GM12878 (cell line): ENCODE results near the gene TEX9. TPM values are rescaled to one million over a fixed set of nuclear protein-coding genes. Genes with fewer than 3 reads are reported as not detected.

Experiments
- ATAC-seq: fragments of 200-7000 bp; cut with Tn5 transposase; 3 replicates; pipeline ENCODE4 v1.9.1; 2020; ENCODE audit warnings: mild to moderate bottlenecking, moderate library complexity
- BruUV-seq: library from RNA; stranded (reverse); fragments of 400-500 nt; replicated peaks from 2 replicates; lab custom pipeline; 2021; lab: Mats Ljungman, UMichigan
- CTCF ChIA-PET: fragments of 300-600 bp; sonication (Branson Sonifier 250); formaldehyde crosslinking; extraction: SDS; loops from one replicate; lab custom pipeline; 2021; ENCODE audit warnings: inconsistent platforms; lab: Yijun Ruan, JAX
- POLR2A ChIA-PET: fragments of 350-600 bp; formaldehyde crosslinking; extraction: SDS; loops from one replicate; lab custom pipeline; 2021; ENCODE audit warnings: inconsistent platforms; lab: Charles Lee
- RAD21 ChIA-PET: fragments of 300-600 bp; sonication (Branson Sonifier 250); formaldehyde crosslinking; loops from one replicate; lab custom pipeline; 2023; ENCODE audit warnings: antibody characterized with exemption; ENCODE audit not compliant: unreplicated experiment; lab: Charles Lee
- SMC1A ChIA-PET: fragments of 300-600 bp; sonication (Branson Sonifier 250); formaldehyde crosslinking; loops from one replicate; lab custom pipeline; 2023; ENCODE audit not compliant: unreplicated experiment, uncharacterized antibody; lab: Charles Lee
- DNase-seq: peaks from one replicate; pipeline ENCODE4 v3.0.0-alpha.2; 2011; ENCODE audit warnings: low read depth, low spot score
- FAIRE-seq: peaks from 3 replicates; lab custom pipeline; 2011; peaks lifted over from hg19 to GRCh38; lab: Jason Lieb, UNC
- H2AFZ ChIP-seq: 2 replicates; pipeline ENCODE4 v1.6.0; 2011; ENCODE audit warnings: low read depth, low read length, control low read depth; ENCODE audit not compliant: control insufficient read depth
- H3K27ac ChIP-seq: 2 replicates; pipeline ENCODE4 v1.5.1; 2011; ENCODE audit warnings: control low read depth; ENCODE audit not compliant: control insufficient read depth, insufficient read depth
- H3K27me3 ChIP-seq, 2 experiments: replicated peaks in 1 of 2; 2 replicates each; pipeline versions ENCODE4 v1.6.0 to v1.6.1; 2011; ENCODE audit warnings: low read length in 1 of 2; ENCODE audit not compliant: control insufficient read depth in 2 of 2, insufficient read depth in 2 of 2
- H3K36me3 ChIP-seq, 2 experiments: 2 replicates each; pipeline ENCODE4 v1.5.1; 2011; ENCODE audit warnings: low read length in 1 of 2; ENCODE audit not compliant: control insufficient read depth in 2 of 2, insufficient read depth in 2 of 2
- H3K4me1 ChIP-seq: 2 replicates; pipeline ENCODE4 v1.6.1; 2011; ENCODE audit warnings: mild to moderate bottlenecking, low read length, moderate library complexity, mixed read lengths; ENCODE audit not compliant: control insufficient read depth, insufficient read depth
- H3K4me2 ChIP-seq: 2 replicates; pipeline ENCODE4 v1.6.0; 2011; ENCODE audit warnings: control low read depth; ENCODE audit not compliant: control insufficient read depth, insufficient read depth
- H3K4me3 ChIP-seq: fragments of 200-600 bp; sonication (generic); 2 replicates; pipeline ENCODE4 v1.5.1; 2016
- H3K79me2 ChIP-seq: 2 replicates; pipeline ENCODE4 v1.6.0; 2011; ENCODE audit warnings: low read length; ENCODE audit not compliant: control insufficient read depth, insufficient read depth
- H3K9ac ChIP-seq: 2 replicates; pipeline ENCODE4 v1.8.0; 2011; ENCODE audit warnings: low read length, control low read depth, mixed read lengths; ENCODE audit not compliant: control insufficient read depth, insufficient read depth
- H3K9me3 ChIP-seq: replicated peaks from 3 replicates; pipeline ENCODE4 v1.5.1; 2011; ENCODE audit warnings: mild to moderate bottlenecking, low read length; ENCODE audit not compliant: control insufficient read depth, insufficient read depth
- H4K20me1 ChIP-seq: 2 replicates; pipeline ENCODE4 v1.6.0; 2011; ENCODE audit not compliant: control insufficient read depth, insufficient read depth
- ASH2L ChIP-seq: fragments of 300-600, 200-600 bp; sonication (generic); IDR thresholded peaks from 2 replicates; pipeline ENCODE4 v1.6.1; 2017; ENCODE audit warnings: low read depth, mild to moderate bottlenecking, borderline replicate concordance
- ATF7 ChIP-seq: fragments of 450-650 bp; IDR thresholded peaks from 2 replicates; pipeline ENCODE4 v1.6.1; 2016; ENCODE audit warnings: low read depth, mild to moderate bottlenecking
- CHD1 ChIP-seq: IDR thresholded peaks from 2 replicates; pipeline ENCODE4 v1.6.1; 2012; ENCODE audit warnings: low read depth, low read length, improper control_type of control experiment
- EP300 ChIP-seq, 2 experiments: fragments of 150-350 bp in 1 of 2; IDR thresholded peaks; 2 replicates each; pipeline ENCODE4 v1.6.1; 2011 to 2012; ENCODE audit warnings: low read depth in 2 of 2, low read length in 2 of 2, borderline replicate concordance in 1 of 2, improper control_type of control experiment in 1 of 2, inconsistent platforms in 1 of 2; ENCODE audit not compliant: control insufficient read depth in 1 of 2
- HDAC2 ChIP-seq: fragments of 200-600 bp; sonication (generic); IDR thresholded peaks from 2 replicates; pipeline ENCODE4 v1.6.1; 2017
- HDAC6 ChIP-seq: fragments of 200-600 bp; sonication (generic); IDR thresholded peaks from one replicate; pipeline ENCODE4 v1.8.0; 2017; ENCODE audit warnings: antibody characterized with exemption; ENCODE audit not compliant: unreplicated experiment
- IRF4 ChIP-seq: IDR thresholded peaks from 2 replicates; pipeline ENCODE4 v1.6.1; 2011; ENCODE audit warnings: low read depth, low read length
- MTA2 ChIP-seq: fragments of 450-650 bp; IDR thresholded peaks from 2 replicates; pipeline ENCODE4 v1.6.1; 2016; ENCODE audit warnings: low read depth, mild to moderate bottlenecking, moderate library complexity
- NFXL1 ChIP-seq: fragments of 450-650 bp; IDR thresholded peaks from 2 replicates; pipeline ENCODE4 v1.6.1; 2017; ENCODE audit warnings: antibody characterized with exemption, mild to moderate bottlenecking, borderline replicate concordance
- POLR2A ChIP-seq: IDR thresholded peaks from 2 replicates; pipeline ENCODE4 v1.6.1; 2011; ENCODE audit warnings: low read depth, mild to moderate bottlenecking, low read length
- SPI1 ChIP-seq: IDR thresholded peaks from 2 replicates; pipeline ENCODE4 v1.6.1; 2011; ENCODE audit warnings: low read depth, mild to moderate bottlenecking, low read length, moderate library complexity, borderline replicate concordance; ENCODE audit not compliant: insufficient read depth
- TCF12 ChIP-seq: IDR thresholded peaks from 2 replicates; pipeline ENCODE4 v1.6.1; 2011; ENCODE audit warnings: low read depth, mild to moderate bottlenecking, low read length
- WGBS: methylation state at CpG from one replicate; pipeline ENCODE4 v1.1.6; 2016; ENCODE audit warnings: low lambda C conversion rate; ENCODE audit not compliant: insufficient replicate concordance, insufficient coverage; ENCODE audit errors: missing lambda C conversion rate; 5-methylcytosine and 5-hydroxymethylcytosine counted together
- in situ Hi-C: fragments of 300-500 bp; cut with MboI; formaldehyde crosslinking; loops from 9 replicates; pipeline ENCODE4 v1.14.3; 2018; ENCODE audit warnings: mixed read lengths
- intact Hi-C: fragments of 100-400 bp; cut with micrococcal nuclease; formaldehyde crosslinking; loops from one replicate; pipeline ENCODE4 v1.14.2; 2022; ENCODE audit not compliant: unreplicated experiment
- polyA plus RNA-seq, 11 experiments: library from polyadenylated mRNA; depleted of rRNA in 4 of 11; unstranded in 6 of 11; stranded (reverse) in 5 of 11; fragments of >200 nt; fragmentation: Nextera tagmentation in 4 of 11; fragmentation: Illumina TruSeq in 1 of 11; extraction: Ambion mirVana in 4 of 11; extraction: Trizol in 1 of 11; gene quantifications; 1 replicate in 1 of 11; 2 replicates in 10 of 11; pipeline versions ENCODE4 v1.2.1 to v1.2.3, GENCODE V29; 2011 to 2016; ENCODE audit warnings: inconsistent platforms in 2 of 11, missing spikeins in 2 of 11, low read depth in 1 of 11
- total RNA-seq, 4 experiments: library from RNA; depleted of rRNA in 3 of 4; stranded (reverse); fragments of >200 nt in 3 of 4; fragmentation: Illumina TruSeq in 1 of 4; extraction: Trizol in 1 of 4; gene quantifications; 2 replicates each; pipeline versions ENCODE4 v1.2.1 to v1.2.3, GENCODE V29; 2013 to 2021
- TF ChIP-seq, protein P1 (sequence below): fragments of 450-650 bp; IDR thresholded peaks from 2 replicates; pipeline ENCODE4 v1.6.1; 2017; ENCODE audit warnings: antibody characterized with exemption, mild to moderate bottlenecking, moderate library complexity
- TF ChIP-seq, protein P2 (sequence below): IDR thresholded peaks from 2 replicates; pipeline ENCODE4 v1.6.1; 2012; ENCODE audit warnings: low read depth, low read length, improper control_type of control experiment
- TF ChIP-seq, protein P3 (sequence below): IDR thresholded peaks from 2 replicates; pipeline ENCODE4 v1.6.1; 2011; ENCODE audit warnings: low read depth, mild to moderate bottlenecking, low read length, moderate library complexity, borderline replicate concordance; ENCODE audit errors: extremely low read depth
- TF ChIP-seq, protein P4 (sequence below): IDR thresholded peaks from 2 replicates; pipeline ENCODE4 v1.6.1; 2012; ENCODE audit warnings: low read depth, low read length, improper control_type of control experiment
- TF ChIP-seq, protein P5 (sequence below): IDR thresholded peaks from 2 replicates; pipeline ENCODE4 v1.6.1; 2012; ENCODE audit warnings: low read depth, low read length, improper control_type of control experiment
- TF ChIP-seq, protein P6 (sequence below): fragments of 450-650 bp; IDR thresholded peaks from 2 replicates; pipeline ENCODE4 v1.6.1; 2017; ENCODE audit warnings: borderline replicate concordance

TEX9 gene
- total and polyA plus RNA-seq, 10 of the 15 experiments (the other 5 are each of a cell fraction or from before 2014, with no cell fraction given), result 9.0 to 155 (median 70.0) TPM

DNA sequence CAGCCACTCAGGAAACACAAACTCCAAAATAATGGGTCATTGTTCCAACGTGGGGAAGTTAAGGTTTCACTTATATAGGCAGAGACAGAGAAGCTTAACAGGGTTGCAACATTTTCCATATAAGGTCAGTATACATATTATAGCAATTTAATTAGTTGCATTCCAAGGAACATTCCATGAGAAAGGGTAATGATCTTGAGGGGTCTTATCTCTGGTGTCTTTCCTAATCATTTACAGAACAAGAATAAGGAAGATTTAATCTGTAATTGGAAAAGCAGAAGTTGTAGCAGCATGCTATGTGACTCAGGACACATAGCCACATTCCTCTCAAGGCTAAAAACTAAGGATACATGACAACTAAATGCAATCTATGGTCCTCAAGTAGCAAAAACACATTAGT lies 94.8 kb downstream of the TEX9 start (continued):
- TF ChIP-seq, protein P1, sequence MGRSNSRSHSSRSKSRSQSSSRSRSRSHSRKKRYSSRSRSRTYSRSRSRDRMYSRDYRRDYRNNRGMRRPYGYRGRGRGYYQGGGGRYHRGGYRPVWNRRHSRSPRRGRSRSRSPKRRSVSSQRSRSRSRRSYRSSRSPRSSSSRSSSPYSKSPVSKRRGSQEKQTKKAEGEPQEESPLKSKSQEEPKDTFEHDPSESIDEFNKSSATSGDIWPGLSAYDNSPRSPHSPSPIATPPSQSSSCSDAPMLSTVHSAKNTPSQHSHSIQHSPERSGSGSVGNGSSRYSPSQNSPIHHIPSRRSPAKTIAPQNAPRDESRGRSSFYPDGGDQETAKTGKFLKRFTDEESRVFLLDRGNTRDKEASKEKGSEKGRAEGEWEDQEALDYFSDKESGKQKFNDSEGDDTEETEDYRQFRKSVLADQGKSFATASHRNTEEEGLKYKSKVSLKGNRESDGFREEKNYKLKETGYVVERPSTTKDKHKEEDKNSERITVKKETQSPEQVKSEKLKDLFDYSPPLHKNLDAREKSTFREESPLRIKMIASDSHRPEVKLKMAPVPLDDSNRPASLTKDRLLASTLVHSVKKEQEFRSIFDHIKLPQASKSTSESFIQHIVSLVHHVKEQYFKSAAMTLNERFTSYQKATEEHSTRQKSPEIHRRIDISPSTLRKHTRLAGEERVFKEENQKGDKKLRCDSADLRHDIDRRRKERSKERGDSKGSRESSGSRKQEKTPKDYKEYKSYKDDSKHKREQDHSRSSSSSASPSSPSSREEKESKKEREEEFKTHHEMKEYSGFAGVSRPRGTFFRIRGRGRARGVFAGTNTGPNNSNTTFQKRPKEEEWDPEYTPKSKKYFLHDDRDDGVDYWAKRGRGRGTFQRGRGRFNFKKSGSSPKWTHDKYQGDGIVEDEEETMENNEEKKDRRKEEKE, result no peak
- TF ChIP-seq POLR2A, result no peak
- no peak for TF ChIP-seq HDAC6
- TF ChIP-seq, protein P2, sequence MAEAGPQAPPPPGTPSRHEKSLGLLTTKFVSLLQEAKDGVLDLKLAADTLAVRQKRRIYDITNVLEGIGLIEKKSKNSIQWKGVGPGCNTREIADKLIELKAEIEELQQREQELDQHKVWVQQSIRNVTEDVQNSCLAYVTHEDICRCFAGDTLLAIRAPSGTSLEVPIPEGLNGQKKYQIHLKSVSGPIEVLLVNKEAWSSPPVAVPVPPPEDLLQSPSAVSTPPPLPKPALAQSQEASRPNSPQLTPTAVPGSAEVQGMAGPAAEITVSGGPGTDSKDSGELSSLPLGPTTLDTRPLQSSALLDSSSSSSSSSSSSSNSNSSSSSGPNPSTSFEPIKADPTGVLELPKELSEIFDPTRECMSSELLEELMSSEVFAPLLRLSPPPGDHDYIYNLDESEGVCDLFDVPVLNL, result no peak
- no peak for TF ChIP-seq SPI1
- TF ChIP-seq ATF7, result no peak
- TF ChIP-seq EP300 (IDR thresholded peaks at IDR 0.05; ENCODE audit: borderline replicate concordance in 1 of 2, control insufficient read depth in 1 of 2, low read depth in 2 of 2, low read length in 2 of 2), result no peak
- TF ChIP-seq, all 136 proteins: peak for 0

DNA sequence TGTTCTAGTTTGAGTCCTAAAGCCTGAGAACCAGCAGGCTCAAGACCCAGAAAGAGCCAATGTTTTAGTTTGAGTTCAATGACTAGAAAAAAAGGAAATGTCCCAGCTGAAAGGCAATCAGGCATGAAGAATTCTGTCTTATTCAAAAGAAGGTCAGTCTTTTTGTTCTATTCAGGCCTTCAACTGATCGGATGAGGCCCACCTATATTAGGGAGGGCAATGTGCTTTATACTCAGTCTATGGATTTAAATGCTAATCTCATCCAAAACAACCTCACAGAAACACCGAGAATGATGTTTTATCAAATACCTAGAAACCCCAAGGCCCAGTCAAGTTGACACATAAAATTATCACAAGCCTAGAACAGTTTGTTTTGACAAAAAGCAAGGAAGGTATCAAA lies 95.7 kb downstream of the TEX9 start:
- no peaks in the 10 kb centered on the region for H3K4me1 ChIP-seq
- ATAC-seq (no peak), DNase-seq (no peak), FAIRE-seq (no peak)
- H4K20me1 ChIP-seq, result no peaks in the 10 kb centered on the region
- H3K27me3 ChIP-seq, result no peaks in the 10 kb centered on the region
- RAD21 ChIA-PET, result no interaction called here
- BruUV-seq, result no TSS peak
- no peak overlapping the region for H3K27ac ChIP-seq
- H3K9me3 ChIP-seq, result no peaks in the 10 kb centered on the region
- 92% methylated on average over 2 of the region's 2 CpGs for WGBS
- no peak overlapping the region for H3K9ac ChIP-seq
- intact Hi-C loops, result no loop called here
- no peaks in the 10 kb centered on the region for H3K36me3 ChIP-seq
- in situ Hi-C loops, result no loop called here
- no peak overlapping the region for H3K4me3 ChIP-seq
- POLR2A ChIA-PET, result no interaction called here
- no peak overlapping the region for H3K4me2 ChIP-seq
- no peaks in the 10 kb centered on the region for H3K79me2 ChIP-seq
- SMC1A ChIA-PET, result no interaction called here
- CTCF ChIA-PET, result no interaction called here
- H2AFZ ChIP-seq, result no peak overlapping the region
- TF ChIP-seq IRF4 (no peak), HDAC2 (no peak), ASH2L (no peak), MTA2 (no peak), NFXL1 (no peak), CHD1 (no peak), TCF12 (no peak)
- TF ChIP-seq, protein P3, sequence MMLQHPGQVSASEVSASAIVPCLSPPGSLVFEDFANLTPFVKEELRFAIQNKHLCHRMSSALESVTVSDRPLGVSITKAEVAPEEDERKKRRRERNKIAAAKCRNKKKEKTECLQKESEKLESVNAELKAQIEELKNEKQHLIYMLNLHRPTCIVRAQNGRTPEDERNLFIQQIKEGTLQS, result no peak
- TF ChIP-seq, protein P4, sequence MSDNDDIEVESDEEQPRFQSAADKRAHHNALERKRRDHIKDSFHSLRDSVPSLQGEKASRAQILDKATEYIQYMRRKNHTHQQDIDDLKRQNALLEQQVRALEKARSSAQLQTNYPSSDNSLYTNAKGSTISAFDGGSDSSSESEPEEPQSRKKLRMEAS, result no peak
- TF ChIP-seq, protein P5, sequence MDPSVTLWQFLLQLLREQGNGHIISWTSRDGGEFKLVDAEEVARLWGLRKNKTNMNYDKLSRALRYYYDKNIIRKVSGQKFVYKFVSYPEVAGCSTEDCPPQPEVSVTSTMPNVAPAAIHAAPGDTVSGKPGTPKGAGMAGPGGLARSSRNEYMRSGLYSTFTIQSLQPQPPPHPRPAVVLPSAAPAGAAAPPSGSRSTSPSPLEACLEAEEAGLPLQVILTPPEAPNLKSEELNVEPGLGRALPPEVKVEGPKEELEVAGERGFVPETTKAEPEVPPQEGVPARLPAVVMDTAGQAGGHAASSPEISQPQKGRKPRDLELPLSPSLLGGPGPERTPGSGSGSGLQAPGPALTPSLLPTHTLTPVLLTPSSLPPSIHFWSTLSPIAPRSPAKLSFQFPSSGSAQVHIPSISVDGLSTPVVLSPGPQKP, result no peak
- TF ChIP-seq, protein P6, sequence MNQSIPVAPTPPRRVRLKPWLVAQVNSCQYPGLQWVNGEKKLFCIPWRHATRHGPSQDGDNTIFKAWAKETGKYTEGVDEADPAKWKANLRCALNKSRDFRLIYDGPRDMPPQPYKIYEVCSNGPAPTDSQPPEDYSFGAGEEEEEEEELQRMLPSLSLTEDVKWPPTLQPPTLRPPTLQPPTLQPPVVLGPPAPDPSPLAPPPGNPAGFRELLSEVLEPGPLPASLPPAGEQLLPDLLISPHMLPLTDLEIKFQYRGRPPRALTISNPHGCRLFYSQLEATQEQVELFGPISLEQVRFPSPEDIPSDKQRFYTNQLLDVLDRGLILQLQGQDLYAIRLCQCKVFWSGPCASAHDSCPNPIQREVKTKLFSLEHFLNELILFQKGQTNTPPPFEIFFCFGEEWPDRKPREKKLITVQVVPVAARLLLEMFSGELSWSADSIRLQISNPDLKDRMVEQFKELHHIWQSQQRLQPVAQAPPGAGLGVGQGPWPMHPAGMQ, result no peak
